Natural killer cell (primary cell): ENCODE results near the gene RTBDN. TPM values are rescaled to one million over a fixed set of nuclear protein-coding genes. Genes with fewer than 3 reads are reported as not detected.

Experiments used
- ATAC-seq, 3 donors: fragments of 150-1000 bp in 2 of 3; fragments of 200-7000 bp in 1 of 3; cut with Tn5 transposase; 1 replicate in 1 of 3; 2 replicates in 2 of 3; pipeline ENCODE4 v1.10.0; 2021; ENCODE audit warnings: mild to moderate bottlenecking in 2 of 3, moderate library complexity in 2 of 3
- DNase-seq, 2 donors: peaks; one replicate each; pipeline versions ENCODE4 v3.0.0 to v3.0.0-alpha.2; 2013 to 2021; ENCODE audit warnings: mixed read lengths in 1 of 2
- H3K27ac ChIP-seq: one replicate; pipeline ENCODE4 v1.5.1; 2013; ENCODE audit warnings: mild to moderate bottlenecking, low read length
- H3K27me3 ChIP-seq: one replicate; pipeline ENCODE4 v1.6.1; 2013; ENCODE audit warnings: low read length; ENCODE audit not compliant: control insufficient read depth, insufficient read depth
- H3K36me3 ChIP-seq: one replicate; pipeline ENCODE4 v1.6.1; 2013; ENCODE audit warnings: low read length; ENCODE audit not compliant: control insufficient read depth, insufficient read depth
- H3K4me1 ChIP-seq: one replicate; pipeline ENCODE4 v1.6.1; 2013; ENCODE audit warnings: low read length; ENCODE audit not compliant: control insufficient read depth, insufficient read depth
- H3K4me3 ChIP-seq: one replicate; pipeline ENCODE4 v1.5.1; 2013; ENCODE audit warnings: low read length
- H3K9me3 ChIP-seq: one replicate; pipeline ENCODE4 v1.6.1; 2013; ENCODE audit warnings: low read length; ENCODE audit not compliant: control insufficient read depth, insufficient read depth
- H3K27ac Mint-ChIP-seq, 2 donors: one replicate each; pipeline ENCODE4 v1.8.0; 2022; ENCODE audit warnings: mild to moderate bottlenecking in 2 of 2, mixed read lengths in 2 of 2, moderate library complexity in 1 of 2
- H3K27me3 Mint-ChIP-seq, 2 donors: one replicate each; pipeline ENCODE4 v1.8.0; 2022; ENCODE audit warnings: low read depth in 2 of 2, mixed read lengths in 2 of 2
- H3K36me3 Mint-ChIP-seq: one replicate; pipeline ENCODE4 v1.8.0; 2022; ENCODE audit warnings: mixed read lengths
- H3K4me1 Mint-ChIP-seq, 2 donors: one replicate each; pipeline ENCODE4 v1.8.0; 2022; ENCODE audit warnings: mixed read lengths in 2 of 2
- H3K4me3 Mint-ChIP-seq: one replicate; pipeline ENCODE4 v1.8.0; 2022; ENCODE audit warnings: mild to moderate bottlenecking, moderate library complexity, mixed read lengths
- H3K9me3 Mint-ChIP-seq, 2 donors: one replicate each; pipeline ENCODE4 v1.8.0; 2022; ENCODE audit warnings: mixed read lengths in 2 of 2
- CTCF ChIP-seq: fragments of 200-600 bp; IDR thresholded peaks from one replicate; pipeline ENCODE4 v1.8.0; 2022; ENCODE audit warnings: antibody characterized with exemption
- WGBS: methylation state at CpG from one replicate; pipeline ENCODE4 v1.1.7; 2013; ENCODE audit warnings: missing lambda C conversion rate; ENCODE audit not compliant: insufficient coverage; 5-methylcytosine and 5-hydroxymethylcytosine counted together
- intact Hi-C: fragments of 100-400 bp; cut with micrococcal nuclease; formaldehyde crosslinking; loops from one replicate; pipeline ENCODE4 v1.14.2; 2022
- total RNA-seq, 4 donors: library from RNA; stranded (reverse); fragments of 120-200 nt in 1 of 4; gene quantifications; one replicate each; pipeline versions ENCODE4 v1.2.3 to v1.2.4, GENCODE V29; 2013 to 2022

Gene RTBDN
- total RNA-seq, 3 donors from 2014 or later (not counting 1 experiment from before 2014, with no cell fraction given) = not detected

- intact Hi-C loops = loop anchor here (5.0 to 10.0 kb wide), 2 partner anchors 257 to 315 kb away; partner anchors contain the start of gene LYL1
- no peaks in the 10 kb centered on the region for H3K27me3 ChIP-seq
- H3K27me3 Mint-ChIP-seq = no peaks in the 10 kb centered on the region
- peaks cover 19 to 26% of the 10 kb centered on the region in 2 donors for H3K4me1 Mint-ChIP-seq
- no peak for DNase-seq
- no peaks in the 10 kb centered on the region for H3K9me3 ChIP-seq
- H3K4me3 Mint-ChIP-seq = no peak overlapping the region
- H3K36me3 Mint-ChIP-seq = no peaks in the 10 kb centered on the region
- no peak overlapping the region for H3K27ac ChIP-seq
- H3K4me1 ChIP-seq = peaks cover 71% of the 10 kb centered on the region
- no peaks in the 10 kb centered on the region for H3K36me3 ChIP-seq
- no peak overlapping the region for H3K4me3 ChIP-seq
- H3K9me3 Mint-ChIP-seq = no peaks in the 10 kb centered on the region
- H3K27ac Mint-ChIP-seq = no peak overlapping the region
- ATAC-seq = no peak
- TF ChIP-seq CTCF = no peak
- 81% methylated on average over 7 of the region's 10 CpGs for WGBS
These were observed 46.9 kb downstream of the RTBDN start for GRCh38 chr19:12787458-12787857.

- Histone ChIP-seq H3K36me3 (no peaks in the 10 kb centered on the region), H3K27me3 (no peaks in the 10 kb centered on the region), H3K27ac (peak overlapping the region; percentile 98), H3K4me3 (no peak overlapping the region), H3K4me1 (peaks cover 75% of the 10 kb centered on the region), H3K9me3 (no peaks in the 10 kb centered on the region)
- WGBS = 100% methylated on average over 3 of the region's 3 CpGs
- no peaks in the 10 kb centered on the region for H3K9me3 Mint-ChIP-seq
- no peak for TF ChIP-seq CTCF
- peaks cover 21 to 30% of the 10 kb centered on the region in 2 donors for H3K4me1 Mint-ChIP-seq
- DNase-seq (peak in 1 of 2 donors; percentile 9), ATAC-seq (no peak)
- H3K27me3 Mint-ChIP-seq = no peaks in the 10 kb centered on the region
- H3K27ac Mint-ChIP-seq = no peak overlapping the region
- intact Hi-C loops = loop anchor here (5.0 to 10.0 kb wide), 2 partner anchors 258 to 315 kb away; partner anchors contain the start of gene LYL1
- no peaks in the 10 kb centered on the region for H3K36me3 Mint-ChIP-seq
- H3K4me3 Mint-ChIP-seq = no peak overlapping the region
These were observed 47.4 kb downstream of the RTBDN start for GRCh38 chr19:12786952-12787351.

GRCh38 chr19:12786141-12786870 is 48.1 kb downstream of the RTBDN start:
- no peak overlapping the region for H3K4me3 ChIP-seq
- no peaks in the 10 kb centered on the region for H3K27me3 Mint-ChIP-seq
- intact Hi-C loops = loop anchor here (5.0 to 10.0 kb wide), 2 partner anchors 258 to 316 kb away; partner anchors contain the start of gene LYL1
- no peaks in the 10 kb centered on the region for H3K9me3 ChIP-seq
- peaks cover 81% of the 10 kb centered on the region for H3K4me1 ChIP-seq
- no peaks in the 10 kb centered on the region for H3K36me3 ChIP-seq
- no peaks in the 10 kb centered on the region for H3K9me3 Mint-ChIP-seq
- H3K4me1 Mint-ChIP-seq = peaks cover 22 to 33% of the 10 kb centered on the region in 2 donors
- H3K4me3 Mint-ChIP-seq = no peak overlapping the region
- ATAC-seq = no peak
- peak overlapping the region; percentile 98 for H3K27ac ChIP-seq
- H3K27me3 ChIP-seq = no peaks in the 10 kb centered on the region
- H3K27ac Mint-ChIP-seq = no peak overlapping the region
- WGBS = 30% methylated on average over 17 of the region's 18 CpGs
- TF ChIP-seq CTCF = no peak
- no peaks in the 10 kb centered on the region for H3K36me3 Mint-ChIP-seq
- DNase-seq = peak in 1 of 2 donors; percentile 52
